ENCODE results near the gene TAPBPL. TPM values are rescaled to one million over a fixed set of nuclear protein-coding genes. Genes with fewer than 3 reads are reported as not detected.
"Not testable (repeated sequence)": the region's sequence is repeated elsewhere in the genome, so short reads cannot be mapped to it uniquely, and the experiment has no call there.

Gene TAPBPL
- total RNA-seq, 1 donor from 2014 or later: 0.96 TPM

- H3K27ac Mint-ChIP-seq (ENCODE audit: unreplicated experiment): no peak overlapping the region
- H3K36me3 Mint-ChIP-seq (ENCODE audit: unreplicated experiment): peaks cover 5% of the 10 kb centered on the region
- DNase-seq: no peak
- no peak overlapping the region for H3K4me3 Mint-ChIP-seq (ENCODE audit: unreplicated experiment)
- H3K27me3 Mint-ChIP-seq (ENCODE audit: unreplicated experiment): peaks cover 4% of the 10 kb centered on the region
- peaks cover 15% of the 10 kb centered on the region for H3K9me3 Mint-ChIP-seq (ENCODE audit: unreplicated experiment)
- no peak for TF ChIP-seq CTCF (IDR thresholded peaks at IDR 0.05; ENCODE audit: partially characterized antibody, unreplicated experiment)
- H3K4me1 Mint-ChIP-seq (ENCODE audit: low read depth, unreplicated experiment): peaks cover 1% of the 10 kb centered on the region
Observed at GRCh38 chr12:6472491-6472890, 20.6 kb downstream of the TAPBPL start.

- DNase-seq; H3K27ac Mint-ChIP-seq (ENCODE audit: unreplicated experiment); H3K4me1 Mint-ChIP-seq (ENCODE audit: low read depth, unreplicated experiment): not testable (repeated sequence)
Observed at GRCh38 chr12:6475233-6475975, 23.6 kb downstream of the TAPBPL start.

GRCh38 chr12:6476489-6476888 lies 24.6 kb downstream of the TAPBPL start:
- no peak for TF ChIP-seq CTCF (IDR thresholded peaks at IDR 0.05; ENCODE audit: partially characterized antibody, unreplicated experiment)
- no peak overlapping the region for H3K27ac Mint-ChIP-seq (ENCODE audit: unreplicated experiment)
- H3K9me3 Mint-ChIP-seq (ENCODE audit: unreplicated experiment): peaks cover 7% of the 10 kb centered on the region
- H3K27me3 Mint-ChIP-seq (ENCODE audit: unreplicated experiment): peaks cover 8% of the 10 kb centered on the region
- peaks cover 5% of the 10 kb centered on the region for H3K36me3 Mint-ChIP-seq (ENCODE audit: unreplicated experiment)
- H3K4me1 Mint-ChIP-seq (ENCODE audit: low read depth, unreplicated experiment): peaks cover 1% of the 10 kb centered on the region
- no peak for DNase-seq
- H3K4me3 Mint-ChIP-seq (ENCODE audit: unreplicated experiment): no peak overlapping the region

More at GRCh38 chr12:6475233-6475975, 23.6 kb downstream of the TAPBPL start:
- H3K27me3 Mint-ChIP-seq (ENCODE audit: unreplicated experiment): peaks cover 10% of the 10 kb centered on the region
- H3K9me3 Mint-ChIP-seq (ENCODE audit: unreplicated experiment): peaks cover 12% of the 10 kb centered on the region
- H3K36me3 Mint-ChIP-seq (ENCODE audit: unreplicated experiment); H3K4me3 Mint-ChIP-seq (ENCODE audit: unreplicated experiment): not testable (repeated sequence)

GRCh38 chr12:6477601-6478377 lies 25.9 kb downstream of the TAPBPL start:
- DNase-seq; H3K36me3 Mint-ChIP-seq (ENCODE audit: unreplicated experiment); H3K9me3 Mint-ChIP-seq (ENCODE audit: unreplicated experiment); H3K27me3 Mint-ChIP-seq (ENCODE audit: unreplicated experiment); H3K4me3 Mint-ChIP-seq (ENCODE audit: unreplicated experiment); H3K27ac Mint-ChIP-seq (ENCODE audit: unreplicated experiment); H3K4me1 Mint-ChIP-seq (ENCODE audit: low read depth, unreplicated experiment): not testable (repeated sequence)

- Mint-ChIP-seq H3K36me3 (ENCODE audit: unreplicated experiment) (peaks cover 5% of the 10 kb centered on the region), H3K27me3 (ENCODE audit: unreplicated experiment) (peaks cover 8% of the 10 kb centered on the region), H3K4me3 (ENCODE audit: unreplicated experiment) (no peak overlapping the region), H3K27ac (ENCODE audit: unreplicated experiment) (no peak overlapping the region), H3K9me3 (ENCODE audit: unreplicated experiment) (peaks cover 5% of the 10 kb centered on the region), H3K4me1 (ENCODE audit: low read depth, unreplicated experiment) (peaks cover 1% of the 10 kb centered on the region)
- TF ChIP-seq CTCF (IDR thresholded peaks at IDR 0.05; ENCODE audit: partially characterized antibody, unreplicated experiment): no peak
- no peak for DNase-seq
Observed at GRCh38 chr12:6478416-6478815, 26.6 kb downstream of the TAPBPL start.

GRCh38 chr12:6488240-6488639 lies 36.4 kb downstream of the TAPBPL start:
- DNase-seq: no peak
- peaks cover 3% of the 10 kb centered on the region for H3K4me1 Mint-ChIP-seq (ENCODE audit: low read depth, unreplicated experiment)
- H3K27ac Mint-ChIP-seq (ENCODE audit: unreplicated experiment): peak overlapping the region; percentile 16
- peaks cover 3% of the 10 kb centered on the region for H3K27me3 Mint-ChIP-seq (ENCODE audit: unreplicated experiment)
- no peak for TF ChIP-seq CTCF (IDR thresholded peaks at IDR 0.05; ENCODE audit: partially characterized antibody, unreplicated experiment)
- H3K36me3 Mint-ChIP-seq (ENCODE audit: unreplicated experiment): no peaks in the 10 kb centered on the region
- no peak overlapping the region for H3K4me3 Mint-ChIP-seq (ENCODE audit: unreplicated experiment)
- peaks cover 2% of the 10 kb centered on the region for H3K9me3 Mint-ChIP-seq (ENCODE audit: unreplicated experiment)

Measured in glutamatergic neuron (in vitro differentiated cells).